HCT116 (cell line): Measurements from ENCODE around the gene UGT1A6. TPM values are rescaled to one million over a fixed set of nuclear protein-coding genes. Genes with fewer than 3 reads are reported as not detected.

Experiments used
- ATAC-seq: fragments of 200-7000 bp; cut with Tn5 transposase; 2 replicates; pipeline ENCODE4 v1.9.1; 2020; ENCODE audit warnings: mild to moderate bottlenecking, moderate library complexity
- BruUV-seq: library from RNA; stranded (reverse); fragments of 400-500 nt; replicated peaks from 2 replicates; lab custom pipeline; 2021; lab: Mats Ljungman, UMichigan
- CTCF ChIA-PET: fragments of 300-600 bp; sonication (Branson Sonifier 250); formaldehyde crosslinking; loops from one replicate; lab custom pipeline; 2021; ENCODE audit warnings: antibody characterized with exemption; lab: Charles Lee
- POLR2A ChIA-PET: fragments of 300-600, 350-600 bp; sonication (Branson Sonifier 250); formaldehyde crosslinking; loops from one replicate; lab custom pipeline; 2021; ENCODE audit warnings: antibody characterized with exemption; lab: Charles Lee
- RAD21 ChIA-PET, 2 experiments: fragments of 300-600 bp; sonication (Branson Sonifier 250); formaldehyde crosslinking; loops; one replicate each; lab custom pipeline; 2023; ENCODE audit warnings: low total read pairs in 2 of 2; ENCODE audit not compliant: uncharacterized antibody in 2 of 2, unreplicated experiment in 2 of 2, low non-redundant PET in 1 of 2; lab: Charles Lee
- DNase-seq: peaks from one replicate; pipeline ENCODE4 v3.0.0-alpha.2; 2010; ENCODE audit warnings: low read depth, low spot score
- H2AFZ ChIP-seq: fragments of 200-600 bp; shearing (Covaris generic), sonication (generic); 2 replicates; pipeline ENCODE4 v1.6.1; 2017; ENCODE audit warnings: low read depth, mixed run types, mixed read lengths, antibody characterized with exemption, low read length; ENCODE audit not compliant: poor library complexity, severe bottlenecking
- H3K27ac ChIP-seq: 2 replicates; pipeline ENCODE4 v1.5.1; 2012; ENCODE audit warnings: low read depth, low read length
- H3K27me3 ChIP-seq: fragments of 200-600 bp; sonication (generic); 2 replicates; pipeline ENCODE4 v1.6.1; 2016; ENCODE audit warnings: mixed run types, low read length, mixed read lengths; ENCODE audit not compliant: insufficient read depth
- H3K36me3 ChIP-seq, 2 experiments: fragments of 200-500 bp in 1 of 2; fragments of 200-600 bp in 1 of 2; sonication (Bioruptor generic) in 1 of 2; sonication (generic) in 1 of 2; 2 replicates each; pipeline versions ENCODE4 v1.5.1 to v1.6.1; 2014 to 2016; ENCODE audit warnings: low read length in 2 of 2, inconsistent platforms in 1 of 2, mixed read lengths in 1 of 2, mixed run types in 1 of 2; ENCODE audit not compliant: insufficient read depth in 2 of 2, control insufficient read depth in 1 of 2
- H3K4me1 ChIP-seq, 2 experiments: fragments of 200-600 bp in 1 of 2; sonication (generic) in 1 of 2; 2 replicates each; pipeline versions ENCODE4 v1.5.1 to v1.6.1; 2012 to 2017; ENCODE audit warnings: low read length in 2 of 2, inconsistent platforms in 1 of 2, mild to moderate bottlenecking in 1 of 2, mixed read lengths in 1 of 2, mixed run types in 1 of 2, moderate library complexity in 1 of 2; ENCODE audit not compliant: insufficient read depth in 2 of 2, control insufficient read depth in 1 of 2
- H3K4me2 ChIP-seq: fragments of 200-600 bp; sonication (generic); 2 replicates; pipeline ENCODE4 v1.6.1; 2017; ENCODE audit warnings: mixed run types, low read length, mixed read lengths
- H3K4me3 ChIP-seq, 2 experiments: fragments of 200-600 bp in 1 of 2; sonication (generic) in 1 of 2; replicated peaks in 1 of 2; 2 replicates each; pipeline ENCODE4 v1.5.1; 2011 to 2016; ENCODE audit warnings: low read length in 2 of 2, control low read depth in 1 of 2, low read depth in 1 of 2, mild to moderate bottlenecking in 1 of 2, mixed read lengths in 1 of 2, mixed run types in 1 of 2
- H3K79me2 ChIP-seq: fragments of 200-600 bp; sonication (generic); 2 replicates; pipeline ENCODE4 v1.6.1; 2017; ENCODE audit warnings: mild to moderate bottlenecking, mixed run types, low read length, moderate library complexity, mixed read lengths; ENCODE audit not compliant: insufficient read depth
- H3K9ac ChIP-seq: fragments of 200-600 bp; sonication (generic); 2 replicates; pipeline ENCODE4 v1.6.1; 2016; ENCODE audit warnings: low read length, mixed read lengths
- H3K9me2 ChIP-seq: fragments of 200-600 bp; sonication (generic), shearing (Covaris generic); 2 replicates; pipeline ENCODE4 v1.6.1; 2017; ENCODE audit warnings: mixed run types, mild to moderate bottlenecking, moderate library complexity; ENCODE audit not compliant: insufficient read depth
- H3K9me3 ChIP-seq, 2 experiments: fragments of 200-500 bp in 1 of 2; fragments of 200-600 bp in 1 of 2; sonication (Bioruptor generic) in 1 of 2; sonication (generic) in 1 of 2; 2 replicates each; pipeline ENCODE4 v1.6.1; 2014 to 2017; ENCODE audit warnings: low read length in 2 of 2, mixed read lengths in 2 of 2, inconsistent platforms in 1 of 2, low read depth in 1 of 2, mild to moderate bottlenecking in 1 of 2, mixed run types in 1 of 2, moderate library complexity in 1 of 2; ENCODE audit not compliant: control insufficient read depth in 1 of 2, insufficient read depth in 1 of 2
- H4K20me1 ChIP-seq: fragments of 200-600 bp; sonication (generic), shearing (Covaris generic); 2 replicates; pipeline ENCODE4 v1.6.1; 2017; ENCODE audit warnings: mixed run types, mild to moderate bottlenecking, moderate library complexity; ENCODE audit not compliant: insufficient read depth
- CEBPB ChIP-seq: IDR thresholded peaks from 2 replicates; pipeline ENCODE4 v1.6.1; 2012; ENCODE audit warnings: low read depth
- EGR1 ChIP-seq: IDR thresholded peaks from 2 replicates; pipeline ENCODE4 v1.6.1; 2012; ENCODE audit warnings: low read depth
- FOSL1 ChIP-seq: IDR thresholded peaks from 2 replicates; pipeline ENCODE4 v1.6.1; 2012; ENCODE audit warnings: low read depth
- JUND ChIP-seq: IDR thresholded peaks from 2 replicates; pipeline ENCODE4 v1.6.1; 2012
- POLR2A ChIP-seq: IDR thresholded peaks from 2 replicates; pipeline ENCODE4 v1.7.0; 2011; ENCODE audit warnings: borderline replicate concordance; ENCODE audit not compliant: insufficient read depth, insufficient read length; ENCODE audit errors: extremely low read depth
- SIN3A ChIP-seq: IDR thresholded peaks from 2 replicates; pipeline ENCODE4 v1.6.1; 2012; ENCODE audit warnings: low read depth
- SP1 ChIP-seq: IDR thresholded peaks from 2 replicates; pipeline ENCODE4 v1.6.1; 2012; ENCODE audit warnings: low read depth
- SRF ChIP-seq: IDR thresholded peaks from 2 replicates; pipeline ENCODE4 v1.6.1; 2012; ENCODE audit warnings: low read depth
- TCF7L2 ChIP-seq: IDR thresholded peaks from 2 replicates; pipeline ENCODE4 v1.7.0; 2011; ENCODE audit warnings: borderline replicate concordance, inconsistent platforms; ENCODE audit not compliant: insufficient read depth, insufficient read length; ENCODE audit errors: extremely low read depth
- ZNF274 ChIP-seq: fragments of 200-500 bp; sonication (Bioruptor generic); IDR thresholded peaks from 2 replicates; pipeline ENCODE4 v1.6.1; 2014; ENCODE audit warnings: mild to moderate bottlenecking, low read depth, low read length, inconsistent platforms
- intact Hi-C: fragments of 100-400 bp; cut with micrococcal nuclease; formaldehyde crosslinking; loops from 2 replicates; pipeline ENCODE4 v1.10.0; 2022
- total RNA-seq: library from RNA; stranded (reverse); gene quantifications from one replicate; pipeline ENCODE4 v1.2.1, GENCODE V29; 2021; ENCODE audit not compliant: unreplicated experiment
- TF ChIP-seq, protein P1 (sequence below): IDR thresholded peaks from 2 replicates; pipeline ENCODE4 v1.6.1; 2012
- TF ChIP-seq, protein P2 (sequence below): IDR thresholded peaks from 2 replicates; pipeline ENCODE4 v1.6.1; 2012
- TF ChIP-seq, protein P3 (sequence below), 3 experiments: fragments of 200-600 bp in 1 of 3; sonication (generic) in 1 of 3; IDR thresholded peaks in 2 of 3; conservative IDR thresholded peaks in 1 of 3; 2 replicates each; pipeline ENCODE4 v1.5.1; 2012 to 2017; ENCODE audit warnings: low read depth in 2 of 3, low read length in 2 of 3, antibody characterized with exemption in 1 of 3, borderline replicate concordance in 1 of 3, control low read depth in 1 of 3, mild to moderate bottlenecking in 1 of 3, mixed read lengths in 1 of 3, mixed run types in 1 of 3, moderate library complexity in 1 of 3; ENCODE audit not compliant: insufficient read depth in 1 of 3

The UGT1A6 gene
- total RNA-seq, 1 experiment from 2014 or later: not detected

DNA sequence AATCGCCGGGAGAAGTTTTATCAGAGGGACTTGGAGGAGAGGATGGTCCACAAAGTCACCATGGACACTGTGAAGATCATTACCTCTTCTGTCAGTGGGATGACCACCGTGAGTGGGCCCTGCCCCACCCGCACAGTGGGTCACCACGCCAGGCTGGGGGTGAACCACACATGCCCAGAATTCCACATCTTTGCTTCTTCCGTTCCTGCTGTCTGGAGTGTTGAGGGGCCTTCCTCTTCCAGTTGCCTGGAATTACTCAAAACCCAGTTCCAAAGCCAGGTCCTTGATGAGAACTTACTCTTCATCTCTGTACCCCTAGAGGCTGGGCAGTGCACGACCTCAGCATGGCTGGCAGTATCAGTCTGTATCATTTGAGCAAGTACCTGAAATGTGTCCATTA, 107.5 kb downstream of the UGT1A6 start:
- H3K79me2 ChIP-seq: no peaks in the 10 kb centered on the region
- H3K4me1 ChIP-seq: peaks cover 5 to 9% of the 10 kb centered on the region in 2 experiments; a peak in 3 of 4 replicates
- H3K9me2 ChIP-seq: no peaks in the 10 kb centered on the region
- ATAC-seq: no peak
- DNase-seq: no peak
- CTCF ChIA-PET: no interaction called here
- intact Hi-C loops: no loop called here
- RAD21 ChIA-PET: no interaction called here
- no peaks in the 10 kb centered on the region for H3K27me3 ChIP-seq
- H3K9ac ChIP-seq: no peak overlapping the region
- H3K4me2 ChIP-seq: no peak overlapping the region
- no peaks in the 10 kb centered on the region for H4K20me1 ChIP-seq
- H2AFZ ChIP-seq: no peak overlapping the region
- no TSS peak for BruUV-seq
- POLR2A ChIA-PET: no interaction called here
- H3K9me3 ChIP-seq: no peaks in the 10 kb centered on the region
- TF ChIP-seq, protein P1, sequence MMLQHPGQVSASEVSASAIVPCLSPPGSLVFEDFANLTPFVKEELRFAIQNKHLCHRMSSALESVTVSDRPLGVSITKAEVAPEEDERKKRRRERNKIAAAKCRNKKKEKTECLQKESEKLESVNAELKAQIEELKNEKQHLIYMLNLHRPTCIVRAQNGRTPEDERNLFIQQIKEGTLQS: no peak
- TF ChIP-seq JUND: no peak
- no peak for TF ChIP-seq FOSL1
- no peak for TF ChIP-seq CEBPB
- TF ChIP-seq, protein P2, sequence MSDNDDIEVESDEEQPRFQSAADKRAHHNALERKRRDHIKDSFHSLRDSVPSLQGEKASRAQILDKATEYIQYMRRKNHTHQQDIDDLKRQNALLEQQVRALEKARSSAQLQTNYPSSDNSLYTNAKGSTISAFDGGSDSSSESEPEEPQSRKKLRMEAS: no peak
- no peak for TF ChIP-seq SP1
- no peak for TF ChIP-seq TCF7L2
- TF ChIP-seq POLR2A: no peak
- TF ChIP-seq ZNF274: no peak
- TF ChIP-seq, protein P3, sequence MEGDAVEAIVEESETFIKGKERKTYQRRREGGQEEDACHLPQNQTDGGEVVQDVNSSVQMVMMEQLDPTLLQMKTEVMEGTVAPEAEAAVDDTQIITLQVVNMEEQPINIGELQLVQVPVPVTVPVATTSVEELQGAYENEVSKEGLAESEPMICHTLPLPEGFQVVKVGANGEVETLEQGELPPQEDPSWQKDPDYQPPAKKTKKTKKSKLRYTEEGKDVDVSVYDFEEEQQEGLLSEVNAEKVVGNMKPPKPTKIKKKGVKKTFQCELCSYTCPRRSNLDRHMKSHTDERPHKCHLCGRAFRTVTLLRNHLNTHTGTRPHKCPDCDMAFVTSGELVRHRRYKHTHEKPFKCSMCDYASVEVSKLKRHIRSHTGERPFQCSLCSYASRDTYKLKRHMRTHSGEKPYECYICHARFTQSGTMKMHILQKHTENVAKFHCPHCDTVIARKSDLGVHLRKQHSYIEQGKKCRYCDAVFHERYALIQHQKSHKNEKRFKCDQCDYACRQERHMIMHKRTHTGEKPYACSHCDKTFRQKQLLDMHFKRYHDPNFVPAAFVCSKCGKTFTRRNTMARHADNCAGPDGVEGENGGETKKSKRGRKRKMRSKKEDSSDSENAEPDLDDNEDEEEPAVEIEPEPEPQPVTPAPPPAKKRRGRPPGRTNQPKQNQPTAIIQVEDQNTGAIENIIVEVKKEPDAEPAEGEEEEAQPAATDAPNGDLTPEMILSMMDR (IDR thresholded peaks at IDR 0.05 in 2 of 3, conservative IDR thresholded peaks at IDR 0.05 in 1 of 3; ENCODE audit: borderline replicate concordance in 1 of 3, insufficient read depth in 1 of 3, low read depth in 2 of 3, low read length in 2 of 3): no peak
- no peak for TF ChIP-seq EGR1
- TF ChIP-seq SRF: no peak
- TF ChIP-seq SIN3A: no peak
- H3K36me3 ChIP-seq: no peaks in the 10 kb centered on the region
- no peak overlapping the region for H3K27ac ChIP-seq
- no peak overlapping the region for H3K4me3 ChIP-seq
